ENCODE measurements around the gene SLC17A2. TPM values are rescaled to one million over a fixed set of nuclear protein-coding genes. Genes with fewer than 3 reads are reported as not detected.

The SLC17A2 gene
- total and polyA plus RNA-seq, 12 donors = not detected

GRCh38 chr6:25869840-25870239, 60.7 kb downstream of the SLC17A2 start:
- TF ChIP-seq POLR2A (IDR thresholded peaks at IDR 0.05) (no peak), CTCF (IDR thresholded peaks at IDR 0.05) (no peak)
- Histone ChIP-seq H3K27me3 (no peaks in the 10 kb centered on the region), H3K27ac (no peak overlapping the region), H3K9me3 (replicated peaks in 1 of 3) (no peaks in the 10 kb centered on the region), H3K4me3 (no peak overlapping the region), H3K4me1 (replicated peaks in 1 of 2) (no peaks in the 10 kb centered on the region), H3K36me3 (replicated peaks in 1 of 2) (no peaks in the 10 kb centered on the region)
- no peak for DNase-seq
- intact Hi-C loops (cut with DNase I) = no loop called here
- 46 to 93% (median 71%) methylated on average over 1 of the region's 1 CpG for WGBS, 4 donors

- Histone ChIP-seq H3K4me3 (no peak overlapping the region), H3K36me3 (replicated peaks in 1 of 2) (no peaks in the 10 kb centered on the region), H3K4me1 (replicated peaks in 1 of 2) (no peaks in the 10 kb centered on the region), H3K9me3 (replicated peaks in 1 of 3) (no peaks in the 10 kb centered on the region), H3K27ac (no peak overlapping the region), H3K27me3 (no peaks in the 10 kb centered on the region)
- no peak for DNase-seq
- intact Hi-C loops (cut with DNase I) = no loop called here
- 74 to 85% (median 82%) methylated on average over 3 of the region's 3 CpGs for WGBS, 4 donors
- TF ChIP-seq CTCF (IDR thresholded peaks at IDR 0.05) (no peak), POLR2A (IDR thresholded peaks at IDR 0.05) (no peak)
These were observed 61.9 kb downstream of the SLC17A2 start for GRCh38 chr6:25868436-25869183.

GRCh38 chr6:25866011-25866410, 64.5 kb downstream of the SLC17A2 start:
- Histone ChIP-seq H3K27me3 (no peaks in the 10 kb centered on the region), H3K27ac (no peak overlapping the region), H3K9me3 (replicated peaks in 1 of 3) (no peaks in the 10 kb centered on the region), H3K4me3 (no peak overlapping the region), H3K4me1 (replicated peaks in 1 of 2) (no peaks in the 10 kb centered on the region), H3K36me3 (replicated peaks in 1 of 2) (no peaks in the 10 kb centered on the region)
- intact Hi-C loops (cut with DNase I) = no loop called here
- 68 to 76% (median 69%) methylated on average over 3 of the region's 3 CpGs for WGBS, 4 donors
- no peak for DNase-seq
- TF ChIP-seq POLR2A (IDR thresholded peaks at IDR 0.05) = no peak
- no peak for TF ChIP-seq CTCF (IDR thresholded peaks at IDR 0.05)

- Histone ChIP-seq H3K4me1 (replicated peaks in 1 of 2) (no peaks in the 10 kb centered on the region), H3K4me3 (no peak overlapping the region)
- WGBS, 4 donors = 45 to 72% (median 61%) methylated on average over 2 of the region's 2 CpGs
These were observed 67.1 kb downstream of the SLC17A2 start for GRCh38 chr6:25863360-25863759.

More at GRCh38 chr6:25863360-25863759, 67.1 kb downstream of the SLC17A2 start:
- no peak for DNase-seq
- Histone ChIP-seq H3K27me3 (no peaks in the 10 kb centered on the region), H3K27ac (no peak overlapping the region), H3K36me3 (replicated peaks in 1 of 2) (no peaks in the 10 kb centered on the region), H3K9me3 (replicated peaks in 1 of 3) (no peaks in the 10 kb centered on the region)
- intact Hi-C loops (cut with DNase I) = no loop called here
- TF ChIP-seq POLR2A (IDR thresholded peaks at IDR 0.05) (no peak), CTCF (IDR thresholded peaks at IDR 0.05) (no peak)

Other genes with a start within 250 kb of the SLC17A2 start
- not detected for gene SLC17A4, start 175.9 kb downstream of the SLC17A2 start, total RNA-seq
- gene SLC17A4, start 175.9 kb downstream of the SLC17A2 start, polyA plus RNA-seq = under 1 TPM in 1 of 3 donors, not detected in 2; 0.04 TPM
- under 1 TPM in 3 of 9 donors, not detected in 6; 0.06 to 0.23 (median 0.18) TPM for gene SLC17A1, start 98.6 kb downstream of the SLC17A2 start, total RNA-seq
- 1 to 10 TPM in 1 of 3 donors, under 1 TPM in 1, not detected in 1; 0.44 to 1.0 TPM for gene SLC17A1, start 98.6 kb downstream of the SLC17A2 start, polyA plus RNA-seq
- gene SLC17A3, start 56.4 kb downstream of the SLC17A2 start, total RNA-seq = 1 to 10 TPM in 2 of 9 donors, under 1 TPM in 6, not detected in 1; 0.20 to 2.1 (median 0.79) TPM
- gene SLC17A3, start 56.4 kb downstream of the SLC17A2 start, polyA plus RNA-seq = 1 to 10 TPM in 1 of 3 donors, under 1 TPM in 2; 0.34 to 1.5 (median 0.72) TPM
- 10 to 100 TPM in 6 of 9 donors, 1 to 10 TPM in 3; 8.3 to 15.6 (median 11.0) TPM for gene TRIM38, start 32.1 kb upstream of the SLC17A2 start, total RNA-seq
- 1 to 10 TPM; 5.7 to 8.9 (median 7.9) TPM for gene TRIM38, start 32.1 kb upstream of the SLC17A2 start, polyA plus RNA-seq
- 10 to 100 TPM; 12.8 to 32.1 (median 22.7) TPM for gene HFE, start 156.7 kb upstream of the SLC17A2 start, total RNA-seq
- 10 to 100 TPM in 1 of 3 donors, 1 to 10 TPM in 2; 6.2 to 15.9 (median 6.4) TPM for gene HFE, start 156.7 kb upstream of the SLC17A2 start, polyA plus RNA-seq